ENCODE data around the gene MYT1. TPM values are rescaled to one million over a fixed set of nuclear protein-coding genes. Genes with fewer than 3 reads are reported as not detected.

The MYT1 gene
- polyA plus RNA-seq, 4 donors, result 0.63 to 0.77 TPM; not detected in 2

Other genes with a start within 250 kb of the MYT1 start
- gene UCKL1, start 208.0 kb upstream of the MYT1 start, polyA plus RNA-seq, result 100 to 1,000 TPM in 1 of 4 donors, 10 to 100 TPM in 3; 47.1 to 131 (median 64.9) TPM
- 1 to 10 TPM; 2.5 to 5.0 (median 3.6) TPM for gene ZNF512B, start 194.5 kb upstream of the MYT1 start, polyA plus RNA-seq
- gene SAMD10, start 184.8 kb upstream of the MYT1 start, polyA plus RNA-seq, result 1 to 10 TPM; 3.6 to 7.3 (median 5.2) TPM
- gene PRPF6, start 183.3 kb upstream of the MYT1 start, polyA plus RNA-seq, result 10 to 100 TPM; 35.3 to 61.2 (median 48.1) TPM
- gene C20orf204, start 128.3 kb upstream of the MYT1 start, polyA plus RNA-seq, result 1 to 10 TPM in 3 of 4 donors, under 1 TPM in 1; 0.91 to 2.4 (median 1.6) TPM
- gene SOX18, start 114.8 kb upstream of the MYT1 start, polyA plus RNA-seq, result 10 to 100 TPM in 1 of 4 donors, 1 to 10 TPM in 2, under 1 TPM in 1; 0.67 to 26.8 (median 2.9) TPM
- gene TCEA2, start 101.3 kb upstream of the MYT1 start, polyA plus RNA-seq, result 10 to 100 TPM in 2 of 4 donors, 1 to 10 TPM in 2; 7.8 to 28.5 (median 12.6) TPM
- 10 to 100 TPM in 1 of 4 donors, 1 to 10 TPM in 3; 1.8 to 10.8 (median 6.2) TPM for gene RGS19, start 84.9 kb upstream of the MYT1 start, polyA plus RNA-seq
- gene OPRL1, start 84.4 kb upstream of the MYT1 start, polyA plus RNA-seq, result under 1 TPM in 2 of 4 donors, not detected in 2; 0.30 to 0.61 TPM
- gene LKAAEAR1, start 80.1 kb upstream of the MYT1 start, polyA plus RNA-seq, result under 1 TPM in 1 of 4 donors, not detected in 3; 0.09 TPM
- not detected for gene NPBWR2, start 56.9 kb upstream of the MYT1 start, polyA plus RNA-seq
- 10 to 100 TPM; 15.7 to 80.0 (median 21.1) TPM for gene PCMTD2, start 91.3 kb downstream of the MYT1 start, polyA plus RNA-seq

Measured in small intestine (tissue), 4 donors.